ENCODE data around the gene RHOBTB3. TPM values are rescaled to one million over a fixed set of nuclear protein-coding genes. Genes with fewer than 3 reads are reported as not detected.

Gene RHOBTB3
- total RNA-seq, 1 donor from 2014 or later, result 22.8 TPM

- Mint-ChIP-seq H3K4me3 (ENCODE audit: unreplicated experiment) (no peak overlapping the region), H3K36me3 (ENCODE audit: low read depth, unreplicated experiment) (peaks cover 4% of the 10 kb centered on the region), H3K27me3 (ENCODE audit: unreplicated experiment) (peaks cover 3% of the 10 kb centered on the region), H3K27ac (ENCODE audit: unreplicated experiment) (no peak overlapping the region), H3K9me3 (ENCODE audit: unreplicated experiment) (no peaks in the 10 kb centered on the region), H3K4me1 (ENCODE audit: unreplicated experiment) (peaks cover 16% of the 10 kb centered on the region)
- no peak for DNase-seq (ENCODE audit: low spot score)
- no peak for TF ChIP-seq CTCF (IDR thresholded peaks at IDR 0.05; ENCODE audit: unreplicated experiment)
Measured at GRCh38 chr5:95838556-95838955, 107.4 kb downstream of the RHOBTB3 start.

- Mint-ChIP-seq H3K27me3 (ENCODE audit: unreplicated experiment) (peaks cover 3% of the 10 kb centered on the region), H3K36me3 (ENCODE audit: low read depth, unreplicated experiment) (peaks cover 4% of the 10 kb centered on the region), H3K4me3 (ENCODE audit: unreplicated experiment) (no peak overlapping the region), H3K4me1 (ENCODE audit: unreplicated experiment) (peaks cover 14% of the 10 kb centered on the region), H3K27ac (ENCODE audit: unreplicated experiment) (no peak overlapping the region), H3K9me3 (ENCODE audit: unreplicated experiment) (no peaks in the 10 kb centered on the region)
- DNase-seq (ENCODE audit: low spot score), result no peak
- no peak for TF ChIP-seq CTCF (IDR thresholded peaks at IDR 0.05; ENCODE audit: unreplicated experiment)
Measured at GRCh38 chr5:95839658-95840057, 108.5 kb downstream of the RHOBTB3 start.

- H3K9me3 Mint-ChIP-seq (ENCODE audit: unreplicated experiment), result no peaks in the 10 kb centered on the region
- H3K27ac Mint-ChIP-seq (ENCODE audit: unreplicated experiment), result no peak overlapping the region
- peaks cover 4% of the 10 kb centered on the region for H3K36me3 Mint-ChIP-seq (ENCODE audit: low read depth, unreplicated experiment)
- H3K4me3 Mint-ChIP-seq (ENCODE audit: unreplicated experiment), result no peak overlapping the region
- no peak for DNase-seq (ENCODE audit: low spot score)
- H3K27me3 Mint-ChIP-seq (ENCODE audit: unreplicated experiment), result no peaks in the 10 kb centered on the region
- peaks cover 8% of the 10 kb centered on the region for H3K4me1 Mint-ChIP-seq (ENCODE audit: unreplicated experiment)
- no peak for TF ChIP-seq CTCF (IDR thresholded peaks at IDR 0.05; ENCODE audit: unreplicated experiment)
Measured at GRCh38 chr5:95840956-95841705, 110.0 kb downstream of the RHOBTB3 start.

GRCh38 chr5:95841914-95842812 is 111.0 kb downstream of the RHOBTB3 start:
- Mint-ChIP-seq H3K4me1 (ENCODE audit: unreplicated experiment) (peaks cover 8% of the 10 kb centered on the region), H3K4me3 (ENCODE audit: unreplicated experiment) (no peak overlapping the region), H3K9me3 (ENCODE audit: unreplicated experiment) (no peaks in the 10 kb centered on the region), H3K27ac (ENCODE audit: unreplicated experiment) (no peak overlapping the region), H3K27me3 (ENCODE audit: unreplicated experiment) (no peaks in the 10 kb centered on the region), H3K36me3 (ENCODE audit: low read depth, unreplicated experiment) (peaks cover 4% of the 10 kb centered on the region)
- no peak for DNase-seq (ENCODE audit: low spot score)
- TF ChIP-seq CTCF (IDR thresholded peaks at IDR 0.05; ENCODE audit: unreplicated experiment), result no peak

Data from endothelial cell (in vitro differentiated cells).